GM12875 (cell line): ENCODE results near the gene UCP3.

Experiments used
- H3K4me3 ChIP-seq: one replicate; pipeline ENCODE4 v1.5.1; 2011; ENCODE audit warnings: low read depth, low read length, control low read depth
- TF ChIP-seq, protein P1 (sequence below): IDR thresholded peaks from 2 replicates; pipeline ENCODE4 v1.5.1; 2011; ENCODE audit warnings: low read depth, mild to moderate bottlenecking, control low read depth, inconsistent platforms, low read length, moderate library complexity, borderline replicate concordance; ENCODE audit not compliant: insufficient read depth

Gene UCP3, protein sequence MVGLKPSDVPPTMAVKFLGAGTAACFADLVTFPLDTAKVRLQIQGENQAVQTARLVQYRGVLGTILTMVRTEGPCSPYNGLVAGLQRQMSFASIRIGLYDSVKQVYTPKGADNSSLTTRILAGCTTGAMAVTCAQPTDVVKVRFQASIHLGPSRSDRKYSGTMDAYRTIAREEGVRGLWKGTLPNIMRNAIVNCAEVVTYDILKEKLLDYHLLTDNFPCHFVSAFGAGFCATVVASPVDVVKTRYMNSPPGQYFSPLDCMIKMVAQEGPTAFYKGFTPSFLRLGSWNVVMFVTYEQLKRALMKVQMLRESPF

DNA sequence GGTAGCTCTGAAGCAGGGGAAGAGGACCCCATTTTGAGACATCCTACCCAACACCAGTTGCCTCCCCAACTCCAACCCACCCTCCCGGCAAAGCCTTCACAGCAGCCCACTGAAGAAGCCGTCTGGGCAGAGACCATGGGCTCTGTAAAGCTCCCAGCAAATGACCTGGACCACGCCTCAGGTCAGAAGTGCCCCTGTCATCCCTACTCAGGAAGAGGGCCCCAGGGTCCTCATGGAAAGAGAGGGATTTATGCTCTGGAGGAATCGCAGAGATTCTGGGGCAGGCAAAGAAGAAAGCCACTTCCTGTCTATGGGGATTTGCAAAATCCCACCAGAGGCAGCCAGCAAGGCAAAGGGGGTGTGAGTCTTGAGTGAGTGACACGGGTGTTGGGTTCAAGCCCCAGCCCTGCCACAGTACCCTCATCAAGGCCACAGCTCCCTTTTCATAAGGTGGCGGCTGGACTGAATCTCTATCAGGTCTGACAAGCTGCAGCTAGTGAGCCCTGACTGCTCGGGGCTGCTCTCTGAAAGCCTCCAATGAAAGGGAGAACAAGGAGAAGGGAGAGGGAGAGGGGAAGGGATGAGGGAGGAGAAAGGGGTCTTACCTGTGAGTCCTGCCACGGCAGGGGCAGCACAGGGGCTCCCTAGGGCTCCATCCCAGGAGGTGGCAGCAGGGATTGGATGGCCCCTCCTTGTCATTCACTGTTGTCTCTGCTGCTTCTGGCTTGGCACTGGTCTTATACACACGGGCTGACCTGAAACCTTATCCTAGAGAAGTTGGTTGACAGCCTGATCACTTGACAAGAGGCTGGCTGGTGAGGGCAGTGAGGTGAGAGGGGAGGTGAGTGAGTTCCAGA, at the start of gene UCP3:
UCP3 (minus strand) TSS at position 713 of the 857 bp plus-strand sequence. CDS start 2,043 bp downstream, outside the sequence.
- H3K4me3 ChIP-seq, result no peak within 1 kb of the TSS
- TF ChIP-seq, protein P1, sequence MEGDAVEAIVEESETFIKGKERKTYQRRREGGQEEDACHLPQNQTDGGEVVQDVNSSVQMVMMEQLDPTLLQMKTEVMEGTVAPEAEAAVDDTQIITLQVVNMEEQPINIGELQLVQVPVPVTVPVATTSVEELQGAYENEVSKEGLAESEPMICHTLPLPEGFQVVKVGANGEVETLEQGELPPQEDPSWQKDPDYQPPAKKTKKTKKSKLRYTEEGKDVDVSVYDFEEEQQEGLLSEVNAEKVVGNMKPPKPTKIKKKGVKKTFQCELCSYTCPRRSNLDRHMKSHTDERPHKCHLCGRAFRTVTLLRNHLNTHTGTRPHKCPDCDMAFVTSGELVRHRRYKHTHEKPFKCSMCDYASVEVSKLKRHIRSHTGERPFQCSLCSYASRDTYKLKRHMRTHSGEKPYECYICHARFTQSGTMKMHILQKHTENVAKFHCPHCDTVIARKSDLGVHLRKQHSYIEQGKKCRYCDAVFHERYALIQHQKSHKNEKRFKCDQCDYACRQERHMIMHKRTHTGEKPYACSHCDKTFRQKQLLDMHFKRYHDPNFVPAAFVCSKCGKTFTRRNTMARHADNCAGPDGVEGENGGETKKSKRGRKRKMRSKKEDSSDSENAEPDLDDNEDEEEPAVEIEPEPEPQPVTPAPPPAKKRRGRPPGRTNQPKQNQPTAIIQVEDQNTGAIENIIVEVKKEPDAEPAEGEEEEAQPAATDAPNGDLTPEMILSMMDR, result no peak

DNA sequence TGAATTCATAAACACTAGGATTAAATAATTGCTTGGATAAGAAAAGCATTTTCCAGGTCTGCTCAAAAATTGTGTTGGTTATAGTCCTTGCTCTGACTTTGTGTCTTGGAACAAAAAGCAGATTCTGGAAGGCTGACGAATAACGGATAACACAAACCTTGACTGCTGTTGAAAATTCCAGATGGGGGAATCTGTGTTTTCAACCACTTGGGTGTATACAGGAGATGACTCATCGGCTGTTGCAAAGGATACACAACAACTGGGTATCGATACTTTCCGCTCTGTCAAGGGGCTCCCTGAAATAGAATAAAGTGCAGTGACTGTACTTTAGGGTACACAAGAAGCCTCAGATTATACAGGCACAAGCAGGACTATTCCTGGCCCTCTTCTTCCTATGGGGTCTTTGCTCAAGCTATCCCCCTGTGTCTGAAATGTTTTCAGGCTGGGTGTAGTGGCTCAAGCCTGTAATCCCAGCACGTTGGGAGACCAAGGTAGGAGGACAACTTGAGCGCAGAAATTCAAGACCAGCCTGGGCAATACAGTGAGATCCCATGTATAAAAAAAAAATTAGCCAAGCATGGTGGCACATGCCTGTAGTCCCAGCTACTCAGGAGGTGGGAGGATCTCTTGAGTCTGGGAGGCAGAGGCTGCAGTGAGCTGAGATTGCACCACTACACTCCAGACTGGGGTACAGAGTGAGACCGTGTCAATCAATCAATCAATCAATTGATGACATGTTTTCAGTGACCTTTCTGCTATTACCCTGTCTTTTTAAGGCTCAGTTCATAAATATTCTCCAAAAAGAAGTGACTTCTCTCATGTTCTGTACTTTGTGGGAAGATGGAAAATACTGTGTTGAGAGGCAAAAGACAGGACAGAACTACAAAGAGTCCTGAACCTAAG, 48.6 kb upstream of the UCP3 start:
- TF ChIP-seq, protein P1, result no peak
- H3K4me3 ChIP-seq, result no peak overlapping the region

DNA sequence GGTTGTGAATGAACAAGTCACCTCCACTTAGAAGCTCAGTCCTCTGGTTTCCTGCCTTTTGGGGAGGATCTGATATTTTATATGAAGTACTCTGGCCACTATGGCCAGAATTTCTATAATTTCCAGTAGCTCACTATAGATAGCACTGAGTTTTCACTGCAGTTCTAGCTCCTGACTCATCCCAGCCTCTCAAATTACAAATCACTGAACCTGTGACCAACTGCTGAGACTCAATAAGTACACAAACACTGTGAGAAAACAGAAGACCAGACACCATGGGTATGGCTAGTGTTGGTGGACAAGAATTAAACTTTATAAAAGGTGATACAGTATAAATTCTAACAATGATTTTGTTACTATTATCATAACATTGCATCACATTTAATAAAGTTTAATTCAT, 47.1 kb upstream of the UCP3 start:
- H3K4me3 ChIP-seq, result no peak overlapping the region
- TF ChIP-seq, protein P1, result no peak

DNA sequence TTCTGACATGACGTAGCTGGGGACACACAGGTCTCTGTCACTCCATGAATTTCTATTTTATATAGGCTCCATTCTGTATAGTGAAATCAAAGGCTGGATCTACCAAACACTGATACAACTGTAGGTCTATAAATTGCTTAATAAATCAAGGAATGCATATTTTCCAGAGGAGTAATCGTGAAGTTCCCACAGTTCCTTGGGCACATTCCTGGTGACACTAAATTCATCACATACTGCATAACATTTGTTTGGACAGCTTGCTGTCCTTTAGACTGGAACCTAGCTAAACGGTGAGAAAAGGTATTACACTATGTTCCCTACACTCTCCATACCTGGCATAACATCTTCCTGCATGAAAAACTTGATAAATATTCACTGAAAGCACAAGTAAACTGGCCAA, 41.6 kb upstream of the UCP3 start:
- TF ChIP-seq, protein P1, result no peak
- H3K4me3 ChIP-seq, result no peak overlapping the region

DNA sequence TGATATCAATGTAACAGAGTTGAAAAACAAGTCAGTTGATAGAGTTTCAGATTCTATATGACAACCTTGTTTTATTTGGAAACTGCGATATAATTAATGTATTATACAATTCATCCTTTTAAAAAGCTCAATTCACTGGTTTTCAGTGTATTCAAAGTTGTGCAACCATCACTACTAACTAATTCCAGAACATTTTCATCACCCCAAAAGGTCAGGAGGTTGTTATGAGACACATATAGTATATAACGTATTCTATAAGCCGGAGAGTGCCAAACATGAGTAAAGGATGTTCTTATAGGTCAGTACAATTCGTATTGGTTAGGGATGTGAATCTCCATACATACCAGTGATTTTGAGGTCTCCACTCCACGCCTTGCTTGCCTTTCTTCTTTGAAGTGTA, 40.1 kb upstream of the UCP3 start:
- TF ChIP-seq, protein P1, result no peak
- H3K4me3 ChIP-seq, result no peak overlapping the region

DNA sequence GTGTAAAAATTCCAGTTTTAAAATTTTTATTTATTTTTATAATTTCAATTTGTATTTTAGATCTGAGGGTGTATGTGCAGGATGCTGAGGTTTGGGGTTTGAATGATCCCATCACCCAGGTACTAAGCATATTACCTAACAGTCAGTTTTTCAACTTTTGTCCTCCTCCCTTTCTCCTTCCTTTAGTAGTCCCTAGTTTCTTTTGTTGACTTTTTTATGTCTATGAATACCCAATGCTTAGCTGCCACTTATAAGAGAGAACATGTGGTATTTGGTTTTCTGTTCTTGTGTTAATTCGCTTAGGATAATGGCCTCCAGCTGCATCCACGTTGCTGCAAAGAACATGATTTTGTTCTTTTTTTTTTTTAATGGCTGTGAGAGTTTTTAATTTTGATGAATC, 35.7 kb upstream of the UCP3 start:
- TF ChIP-seq, protein P1, result no peak
- no peak overlapping the region for H3K4me3 ChIP-seq
